ENCODE measurements around the gene COQ4.

COQ4 gene

GRCh38 chr9:128280084-128280622 is 42.5 kb upstream of the COQ4 start:
- no peak for TF ChIP-seq CTCF (conservative IDR thresholded peaks at IDR 0.05; ENCODE audit: control insufficient read depth, insufficient read depth, low read depth, low read length)
- no peak for DNase-seq (ENCODE audit: low read depth)
- H3K4me3 ChIP-seq (ENCODE audit: control insufficient read depth, low read depth, low read length), result no peak overlapping the region

DNA sequence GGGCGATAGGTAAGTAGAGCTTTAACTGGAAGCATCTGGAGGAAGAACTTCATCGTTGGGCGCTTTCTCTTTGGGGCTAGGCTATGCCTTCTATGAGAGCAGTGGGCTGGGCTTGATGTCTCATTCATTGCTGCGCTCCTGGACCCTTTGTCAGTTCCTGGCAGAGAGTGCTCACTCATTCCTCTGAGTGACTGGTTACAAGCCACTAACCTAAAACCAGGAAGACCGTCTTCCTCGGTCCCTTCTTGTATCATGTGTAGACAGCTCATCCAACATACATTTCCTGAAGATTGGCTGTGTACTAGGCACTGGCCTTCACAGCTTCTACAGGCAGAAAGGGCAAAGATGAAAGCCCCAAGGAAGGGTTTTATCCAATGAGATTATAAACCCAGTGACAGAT is 40.1 kb upstream of the COQ4 start:
- peak; percentile 74 for DNase-seq (ENCODE audit: low read depth)
- TF ChIP-seq CTCF (conservative IDR thresholded peaks at IDR 0.05; ENCODE audit: control insufficient read depth, insufficient read depth, low read depth, low read length), result no peak
- no peak overlapping the region for H3K4me3 ChIP-seq (ENCODE audit: control insufficient read depth, low read depth, low read length)

DNA sequence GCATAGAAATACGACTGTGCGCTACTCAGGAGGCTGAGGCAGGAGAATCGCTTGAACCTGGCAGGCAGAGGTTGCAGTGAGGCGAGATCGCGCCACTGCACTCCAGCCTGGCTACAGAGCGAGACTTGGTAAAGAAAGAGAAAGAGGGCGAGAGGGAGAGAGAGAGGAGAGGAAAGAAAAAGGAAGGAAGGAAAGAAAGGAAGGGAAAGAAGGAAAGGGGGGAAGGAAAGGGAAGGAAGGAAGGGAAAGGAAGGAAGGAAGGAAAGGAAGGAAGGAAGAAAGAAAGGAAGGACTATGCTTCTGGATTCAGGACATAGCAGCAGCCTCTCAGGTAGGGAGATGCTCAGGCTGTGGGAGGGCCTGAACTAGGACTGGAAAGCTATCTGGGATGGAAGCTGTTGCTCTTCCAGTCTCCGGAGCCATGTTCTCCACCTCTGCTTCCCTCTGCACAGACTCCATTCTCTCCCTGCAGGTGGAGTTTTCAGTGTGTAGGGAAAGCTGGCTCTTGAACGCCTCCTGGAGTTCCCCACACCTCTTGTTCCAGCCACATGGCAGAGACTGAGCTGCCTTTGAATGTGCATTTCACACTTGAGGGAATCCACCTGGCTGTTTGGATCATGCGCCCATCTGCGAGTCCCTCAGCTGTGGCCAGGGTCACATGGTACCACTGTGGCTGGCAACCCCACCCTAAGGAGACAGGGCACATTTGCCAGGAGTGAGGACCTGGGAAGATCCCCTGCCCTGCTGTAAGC is 37.4 kb upstream of the COQ4 start:
- TF ChIP-seq CTCF (conservative IDR thresholded peaks at IDR 0.05; ENCODE audit: control insufficient read depth, insufficient read depth, low read depth, low read length), result no peak
- H3K4me3 ChIP-seq (ENCODE audit: control insufficient read depth, low read depth, low read length), result no peak overlapping the region
- no peak for DNase-seq (ENCODE audit: low read depth)

DNA sequence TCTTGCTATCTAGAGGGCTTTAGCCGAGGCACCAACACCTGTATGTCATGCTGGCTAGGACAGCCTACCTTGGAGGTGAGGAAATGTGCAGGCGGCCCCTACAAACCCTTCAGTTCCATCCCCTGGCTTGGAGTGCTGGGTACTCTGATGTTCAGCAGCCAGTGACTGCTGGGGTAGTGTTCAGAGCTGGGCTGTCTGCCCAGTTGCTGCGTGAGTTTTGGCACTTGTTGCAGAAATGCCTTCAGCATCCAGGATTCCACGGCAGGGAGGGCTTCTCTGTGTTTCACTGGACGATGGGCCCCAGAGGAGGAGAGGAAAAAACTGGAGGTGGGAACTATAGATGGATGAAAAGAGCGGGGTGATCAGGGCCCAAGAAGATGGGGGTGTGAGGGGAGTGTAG is 36.2 kb upstream of the COQ4 start:
- no peak for TF ChIP-seq CTCF (conservative IDR thresholded peaks at IDR 0.05; ENCODE audit: control insufficient read depth, insufficient read depth, low read depth, low read length)
- peak; percentile 27 for DNase-seq (ENCODE audit: low read depth)
- no peak overlapping the region for H3K4me3 ChIP-seq (ENCODE audit: control insufficient read depth, low read depth, low read length)

- no peak for TF ChIP-seq CTCF (conservative IDR thresholded peaks at IDR 0.05; ENCODE audit: control insufficient read depth, insufficient read depth, low read depth, low read length)
- H3K4me3 ChIP-seq (ENCODE audit: control insufficient read depth, low read depth, low read length), result no peak overlapping the region
- no peak for DNase-seq (ENCODE audit: low read depth)
Observed at GRCh38 chr9:128288273-128289004, 34.2 kb upstream of the COQ4 start.

DNA sequence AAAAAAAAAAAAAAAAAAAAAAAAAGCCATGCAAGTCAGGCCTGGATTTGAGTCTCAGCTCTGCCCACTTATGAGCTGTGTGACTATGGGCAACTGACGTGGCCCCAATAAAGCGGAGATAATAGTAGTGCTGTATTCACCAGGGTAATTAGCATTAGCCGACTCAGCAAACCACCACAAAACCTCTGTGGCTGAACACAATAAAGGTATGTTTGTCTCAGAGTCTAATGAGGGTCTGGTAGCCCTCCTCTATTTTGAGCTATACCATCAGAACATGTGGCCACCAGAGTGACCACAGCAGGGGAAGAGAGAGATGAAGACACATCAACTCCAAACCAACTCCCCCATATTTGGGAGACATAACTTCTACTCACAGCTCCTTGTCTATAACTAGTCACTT is 30.6 kb upstream of the COQ4 start:
- TF ChIP-seq CTCF (conservative IDR thresholded peaks at IDR 0.05; ENCODE audit: control insufficient read depth, insufficient read depth, low read depth, low read length), result no peak
- no peak for DNase-seq (ENCODE audit: low read depth)
- no peak overlapping the region for H3K4me3 ChIP-seq (ENCODE audit: control insufficient read depth, low read depth, low read length)

Measured in fibroblast of mammary gland (primary cell).